ENCODE results near the gene RGS3. TPM values are rescaled to one million over a fixed set of nuclear protein-coding genes. Genes with fewer than 3 reads are reported as not detected.

The RGS3 gene
- total RNA-seq, 1 donor from 2014 or later, result 42.7 TPM

DNA sequence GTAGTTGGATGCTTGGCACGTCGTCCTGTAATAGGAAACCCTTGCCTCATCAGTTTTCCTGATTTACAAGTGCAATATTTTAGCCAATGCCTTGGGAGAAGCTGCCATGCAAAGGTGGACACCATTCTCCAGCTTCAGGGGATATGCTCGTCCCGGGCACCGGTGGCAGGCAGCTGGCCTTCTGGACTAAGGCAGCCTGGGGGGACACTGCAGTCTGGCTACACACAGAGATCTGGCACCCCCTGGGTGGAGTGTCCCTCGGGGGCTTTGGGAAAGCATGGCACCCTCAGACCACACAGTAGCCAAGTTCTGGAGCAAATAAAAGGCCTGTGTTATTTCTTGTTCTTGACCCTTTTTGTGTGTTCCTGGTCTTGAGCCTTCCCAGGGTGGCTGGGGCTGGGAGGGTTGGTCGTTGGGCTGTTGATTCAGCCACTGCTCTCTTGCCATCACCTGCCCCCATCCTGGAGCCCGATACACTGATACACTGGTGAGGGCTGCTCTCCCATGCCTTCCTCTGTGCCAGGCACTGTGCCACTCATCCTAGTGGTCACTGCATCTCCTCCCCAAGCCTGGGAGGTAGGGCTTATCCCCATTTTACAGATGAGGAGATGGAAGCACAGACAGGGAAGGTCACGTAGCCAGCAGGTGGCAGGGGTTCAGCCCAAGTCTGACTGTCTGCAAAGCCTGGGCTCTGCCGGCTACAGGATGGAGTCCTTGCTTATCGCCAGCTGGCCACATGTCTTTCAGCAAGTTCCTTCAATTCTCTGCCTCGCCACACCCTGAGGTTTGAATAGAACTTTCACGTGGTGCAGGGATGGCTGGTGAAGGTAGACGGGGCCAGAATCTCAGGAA is 134.1 kb downstream of the RGS3 start:
- intact Hi-C loops (cut with micrococcal nuclease), result no loop called here

GRCh38 chr9:113598451-113598850 is 134.9 kb downstream of the RGS3 start:
- intact Hi-C loops (cut with micrococcal nuclease), result no loop called here

- intact Hi-C loops (cut with micrococcal nuclease), result no loop called here
These were observed 135.4 kb downstream of the RGS3 start for GRCh38 chr9:113598883-113599282.

DNA sequence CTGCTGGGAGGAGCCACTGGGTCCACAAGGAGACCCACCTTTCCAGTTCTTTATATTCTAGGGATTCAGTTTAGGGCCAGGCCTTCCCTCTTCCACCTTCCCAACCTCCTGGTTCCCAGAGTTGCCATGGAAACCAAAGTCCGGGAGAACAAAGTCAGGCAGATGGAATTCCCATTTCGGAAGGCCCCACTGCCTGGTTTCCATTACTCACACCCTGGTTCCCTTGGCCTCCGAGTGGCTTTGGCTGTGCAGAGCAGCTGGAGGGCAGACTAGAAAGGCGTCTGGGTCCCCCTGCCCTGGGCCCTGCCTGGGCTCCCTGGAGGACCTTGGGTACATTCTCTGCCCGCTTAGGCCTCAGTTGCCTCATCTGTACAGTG is 136.1 kb downstream of the RGS3 start:
- intact Hi-C loops (cut with micrococcal nuclease), result no loop called here

DNA sequence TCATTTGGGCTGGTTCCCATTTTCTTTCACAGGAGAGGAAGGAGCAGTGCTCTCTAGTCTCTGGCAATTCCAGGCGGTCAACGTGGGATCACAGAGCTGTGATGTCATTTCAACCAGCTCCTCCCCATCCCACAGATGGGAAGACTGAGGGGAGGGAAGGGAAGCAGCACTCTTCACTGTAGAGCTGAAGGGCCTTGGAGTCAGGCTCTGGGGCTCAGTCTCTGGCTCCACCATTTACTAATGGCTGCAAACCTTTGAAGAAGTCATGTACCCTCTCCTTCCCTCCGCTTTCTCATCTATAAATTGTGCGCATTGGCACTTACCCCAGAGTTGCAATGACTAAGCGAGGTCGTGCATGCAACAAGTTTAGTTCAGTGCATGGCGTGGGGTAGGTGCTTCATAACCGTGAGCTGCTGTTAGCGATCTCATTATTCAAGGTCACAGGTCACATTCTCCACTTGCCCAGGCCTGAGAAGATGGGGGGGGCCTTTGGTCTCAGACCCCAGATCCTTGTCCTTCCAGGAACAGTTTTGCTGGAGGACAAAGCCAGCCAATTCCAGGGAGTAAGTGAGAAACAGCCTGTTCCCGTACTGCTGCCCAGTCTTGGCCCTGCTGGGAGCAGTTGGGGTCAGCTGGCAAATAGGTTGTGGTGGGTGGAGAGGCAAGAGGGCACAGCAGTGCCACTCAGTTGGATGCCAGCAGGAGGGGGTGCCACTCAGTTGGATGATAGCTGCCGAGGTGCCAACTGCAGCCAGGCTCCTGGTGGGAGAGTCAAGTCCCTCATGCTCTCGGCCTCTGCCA is 136.7 kb downstream of the RGS3 start:
- intact Hi-C loops (cut with micrococcal nuclease), result no loop called here

DNA sequence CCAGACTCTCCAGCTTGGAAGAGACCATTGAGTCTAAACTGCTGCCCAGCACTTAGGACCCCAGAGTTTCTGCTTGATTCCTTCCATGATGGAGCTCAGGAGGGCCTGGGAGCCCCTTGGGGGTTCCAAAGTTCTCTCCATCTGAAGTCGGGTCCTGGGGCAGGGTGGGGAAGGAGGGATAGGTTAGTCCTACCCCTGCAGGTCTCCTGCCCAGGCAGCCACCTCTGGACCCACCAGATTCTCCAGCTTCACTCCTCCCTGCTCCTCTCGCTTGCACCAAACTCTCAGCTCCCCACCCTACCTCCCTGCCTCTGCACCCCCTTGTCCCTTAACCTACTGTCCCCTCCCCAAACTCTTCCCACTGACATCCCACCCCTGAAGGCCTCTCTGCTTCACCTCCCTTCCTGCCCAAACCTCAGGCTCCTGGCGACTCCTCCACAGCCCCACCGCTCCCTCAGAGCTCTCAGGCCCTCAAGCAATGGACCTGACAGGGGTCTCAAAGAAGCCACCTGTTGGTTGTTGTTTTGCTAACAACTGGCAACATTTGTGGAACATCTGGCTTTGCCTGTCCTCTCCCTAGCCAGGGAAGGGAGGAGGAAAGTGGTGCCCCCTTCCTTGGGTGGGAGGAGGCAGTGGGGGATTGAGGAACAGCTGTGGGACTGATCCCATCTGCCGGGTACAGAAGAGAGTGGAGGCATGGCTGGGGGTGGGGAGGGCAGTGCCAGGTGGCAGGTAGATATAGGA is 137.5 kb downstream of the RGS3 start:
- intact Hi-C loops (cut with micrococcal nuclease), result no loop called here

DNA sequence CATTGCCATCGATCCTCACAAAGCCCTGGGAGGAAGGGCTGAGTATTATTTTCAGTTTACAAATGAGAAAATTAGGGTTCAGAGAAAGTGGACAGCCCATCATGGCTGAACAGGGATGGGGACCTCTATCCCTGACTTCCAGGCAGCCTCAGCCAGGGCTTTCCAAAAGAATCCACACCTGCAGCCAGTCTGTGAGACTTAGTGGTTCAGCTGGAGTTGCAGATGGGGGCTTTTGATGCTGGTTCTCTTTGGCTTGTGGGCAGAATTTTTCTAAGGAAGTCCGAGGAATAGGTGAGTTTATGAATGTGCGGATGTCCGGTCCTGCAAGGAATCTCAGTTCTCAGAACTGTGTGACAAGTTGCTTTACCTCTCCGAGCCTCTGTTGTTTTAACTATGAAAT is 138.1 kb downstream of the RGS3 start:
- intact Hi-C loops (cut with micrococcal nuclease), result no loop called here

- intact Hi-C loops (cut with micrococcal nuclease), result no loop called here
These were observed 138.9 kb downstream of the RGS3 start for GRCh38 chr9:113602126-113603047.

DNA sequence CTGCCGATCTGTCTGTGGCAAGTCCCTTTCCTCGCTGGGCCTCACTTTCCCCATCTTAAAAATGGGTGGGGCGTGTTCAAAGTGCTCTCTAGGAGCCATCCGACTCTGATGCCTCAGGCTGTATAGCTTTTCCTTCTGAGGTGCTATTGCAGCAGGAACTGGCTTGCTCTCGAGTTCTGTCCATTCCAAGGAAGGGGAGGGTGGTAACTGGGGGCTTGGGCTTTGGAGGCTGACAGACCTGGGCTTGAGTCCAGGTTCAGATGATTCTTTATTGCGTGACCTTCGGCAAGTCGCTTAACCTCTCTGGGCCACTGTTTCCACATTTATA is 139.5 kb downstream of the RGS3 start:
- intact Hi-C loops (cut with micrococcal nuclease), result no loop called here

DNA sequence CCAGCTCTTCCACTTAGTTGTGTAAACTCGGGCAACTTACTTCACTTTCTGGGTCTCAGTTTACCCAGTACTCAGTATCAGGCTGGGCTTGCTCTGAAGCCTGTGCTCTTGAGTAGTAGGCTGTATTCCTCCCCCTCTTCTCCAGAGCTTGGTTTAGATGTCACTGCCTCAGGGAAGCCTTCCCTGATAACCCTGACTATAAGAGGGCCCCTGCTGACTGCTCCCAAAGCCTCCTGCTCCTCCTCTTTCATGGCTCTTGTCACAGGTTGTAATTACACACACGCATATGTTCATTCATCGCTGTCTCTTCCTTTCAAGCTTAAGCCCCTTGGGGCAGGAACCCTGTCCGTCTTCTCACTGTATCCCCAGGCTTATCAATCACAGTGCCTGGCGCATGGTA is 140.2 kb downstream of the RGS3 start:
- intact Hi-C loops (cut with micrococcal nuclease), result no loop called here

- intact Hi-C loops (cut with micrococcal nuclease), result no loop called here
These were observed 140.9 kb downstream of the RGS3 start for GRCh38 chr9:113604393-113604792.

DNA sequence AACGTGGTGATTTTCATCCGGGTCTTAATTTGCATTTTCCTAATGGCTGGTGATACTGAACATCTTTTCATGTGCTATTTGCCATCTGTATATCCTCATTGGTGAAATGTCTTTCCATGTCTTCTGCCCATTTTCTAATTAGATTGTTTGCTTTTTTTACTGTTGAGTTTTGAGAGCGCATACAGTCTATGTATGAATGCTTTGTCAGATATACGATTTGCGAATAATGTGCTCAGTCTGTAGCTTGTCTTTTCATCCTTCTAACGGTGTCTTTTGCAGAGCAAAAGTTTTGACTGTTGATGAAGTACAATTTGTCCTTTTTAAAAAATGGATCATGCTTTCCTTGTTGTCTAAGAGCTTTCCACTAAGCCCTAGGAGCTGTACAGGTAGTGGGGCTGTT is 143.0 kb downstream of the RGS3 start:
- intact Hi-C loops (cut with micrococcal nuclease), result no loop called here

- intact Hi-C loops (cut with micrococcal nuclease), result no loop called here
These were observed 144.7 kb downstream of the RGS3 start for GRCh38 chr9:113608082-113608685.

- intact Hi-C loops (cut with micrococcal nuclease), result no loop called here
These were observed 146.2 kb downstream of the RGS3 start for GRCh38 chr9:113609562-113610318.

DNA sequence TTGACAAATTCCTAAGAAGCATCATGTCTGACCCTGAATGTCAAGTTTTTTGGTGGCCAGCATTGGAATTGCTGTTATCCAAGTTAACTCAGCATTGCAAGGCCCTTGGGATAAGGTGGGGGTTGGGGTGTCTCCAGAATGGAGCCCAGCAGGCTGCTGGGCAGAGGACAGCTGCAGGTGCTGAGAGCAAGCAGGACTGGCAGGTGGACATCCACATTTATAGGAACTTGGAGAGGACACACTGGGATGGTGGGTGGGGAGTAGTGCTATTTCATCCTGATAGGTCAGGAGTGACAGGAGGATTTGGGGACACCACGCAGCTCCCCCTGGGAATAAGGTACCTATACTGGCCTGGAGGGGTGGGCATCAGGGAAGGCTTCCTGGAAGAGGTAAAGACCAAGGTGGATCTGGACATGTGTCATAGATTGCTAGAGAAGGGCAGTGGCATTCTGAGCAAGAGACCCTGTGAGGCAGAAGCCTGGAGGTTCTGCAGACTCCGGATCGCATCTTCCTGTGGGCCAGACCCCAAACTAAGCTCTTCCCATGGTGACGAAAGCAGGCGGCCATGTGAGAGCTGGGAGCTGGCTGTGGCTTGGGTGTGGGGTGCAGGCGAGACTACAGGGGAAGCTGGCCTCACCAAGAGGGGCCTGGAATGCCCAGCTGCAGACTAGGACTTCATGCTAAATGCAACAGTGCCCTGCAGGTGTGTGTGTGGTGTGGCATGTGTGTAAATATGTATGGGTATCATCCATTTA is 148.1 kb downstream of the RGS3 start:
- intact Hi-C loops (cut with micrococcal nuclease), result no loop called here

DNA sequence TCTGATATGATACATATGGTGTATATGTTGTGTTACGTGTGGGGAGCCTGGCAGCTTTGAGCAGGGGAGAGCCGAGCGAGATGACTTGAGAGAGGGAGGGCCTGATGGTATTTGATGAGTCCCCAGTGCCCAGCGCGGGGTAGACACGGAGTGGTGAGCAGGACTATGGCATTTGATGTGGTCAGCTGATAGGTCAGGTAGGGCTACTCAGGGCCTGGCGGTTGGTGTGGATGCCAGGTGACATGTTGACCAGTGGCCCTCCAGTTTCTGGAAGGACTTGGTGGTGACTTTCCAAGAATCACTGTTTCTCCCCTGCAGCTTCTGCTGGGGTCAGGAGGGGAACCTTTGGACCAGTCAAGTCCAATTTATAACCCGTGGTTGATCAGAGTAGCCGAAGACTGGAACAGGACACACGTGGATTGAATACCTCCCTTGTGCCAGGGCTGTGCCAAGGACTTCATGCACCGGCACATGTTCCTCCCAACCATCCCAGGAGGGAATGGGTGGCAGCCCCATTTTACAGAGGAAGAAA is 148.8 kb downstream of the RGS3 start:
- intact Hi-C loops (cut with micrococcal nuclease), result no loop called here

DNA sequence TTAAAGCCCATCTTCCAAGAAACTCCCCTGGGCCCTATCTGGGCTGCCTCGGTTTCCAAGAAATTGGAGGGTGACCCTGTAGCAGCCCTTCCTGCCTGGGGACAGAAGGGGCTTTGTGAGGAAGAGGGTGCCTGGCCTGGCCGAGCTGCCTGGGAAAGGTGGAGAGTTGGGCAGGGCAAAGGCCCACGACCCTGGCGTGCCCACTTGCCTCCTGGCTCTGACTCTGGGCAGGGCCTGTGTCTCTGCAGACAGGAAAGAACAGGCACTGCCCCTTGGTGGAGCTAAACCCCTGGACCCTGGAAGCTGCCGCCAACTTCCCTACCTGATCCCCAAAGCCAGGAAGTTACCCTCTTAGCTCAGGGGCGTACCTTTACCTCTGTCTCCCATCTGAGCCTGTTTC is 149.3 kb downstream of the RGS3 start:
- intact Hi-C loops (cut with micrococcal nuclease), result no loop called here

DNA sequence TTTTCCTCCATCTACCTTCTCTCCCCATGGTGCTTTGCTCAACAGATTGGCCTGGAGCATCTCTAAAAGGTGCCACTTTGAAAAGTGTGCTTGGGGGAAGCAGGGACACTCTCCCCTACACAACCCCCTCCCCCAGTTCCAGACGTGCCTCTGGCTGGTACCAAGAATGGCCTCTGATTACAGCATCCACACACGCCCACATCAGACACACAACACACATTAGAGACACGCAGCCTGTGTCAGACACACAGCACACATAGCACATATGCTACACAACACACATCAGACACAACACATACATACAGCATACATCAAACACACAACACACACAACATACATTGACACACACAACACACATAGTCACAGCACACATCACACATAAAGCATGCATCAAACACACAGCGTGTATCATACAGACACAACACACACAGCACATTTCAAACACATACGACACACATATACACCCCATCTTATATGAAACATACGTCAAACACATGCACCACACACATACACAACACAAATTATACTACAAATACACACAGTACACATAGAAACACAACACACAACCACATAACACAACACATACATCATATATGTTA is 150.4 kb downstream of the RGS3 start:
- intact Hi-C loops (cut with micrococcal nuclease), result no loop called here
